Panc1 (cell line): ENCODE measurements around the gene PLA2G2D.

Experiments used
- POLR2AphosphoS5 ChIP-seq: IDR thresholded peaks from 2 replicates; pipeline ENCODE4 v1.6.1; 2012; ENCODE audit warnings: mild to moderate bottlenecking, low read depth, low read length, moderate library complexity
- TF ChIP-seq, protein P1 (sequence below): fragments of 450-650 bp; IDR thresholded peaks from 2 replicates; pipeline ENCODE4 v1.5.1; 2017; ENCODE audit warnings: mild to moderate bottlenecking

DNA sequence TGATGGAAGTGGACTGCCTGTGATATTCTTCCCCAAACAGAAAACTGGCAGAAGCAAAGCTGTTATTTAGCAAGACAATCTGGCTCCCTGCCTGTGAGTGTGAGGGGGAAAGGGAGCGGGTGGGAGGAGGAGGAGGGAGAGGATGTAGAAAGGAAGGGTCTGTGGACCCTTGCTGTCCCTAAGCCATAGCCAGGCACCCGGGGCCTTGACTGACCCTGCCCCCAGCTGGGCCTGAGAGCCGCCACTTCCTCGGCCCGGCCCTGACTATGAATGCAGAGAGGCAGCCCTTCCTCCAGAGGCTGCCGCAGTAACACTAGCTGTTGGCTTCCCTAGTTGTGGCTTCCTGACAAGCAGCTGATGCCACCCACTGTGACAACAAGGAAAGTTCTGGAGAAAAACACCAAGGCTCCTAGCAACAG, 33.7 kb upstream of the PLA2G2D start:
- TF ChIP-seq, protein P1, sequence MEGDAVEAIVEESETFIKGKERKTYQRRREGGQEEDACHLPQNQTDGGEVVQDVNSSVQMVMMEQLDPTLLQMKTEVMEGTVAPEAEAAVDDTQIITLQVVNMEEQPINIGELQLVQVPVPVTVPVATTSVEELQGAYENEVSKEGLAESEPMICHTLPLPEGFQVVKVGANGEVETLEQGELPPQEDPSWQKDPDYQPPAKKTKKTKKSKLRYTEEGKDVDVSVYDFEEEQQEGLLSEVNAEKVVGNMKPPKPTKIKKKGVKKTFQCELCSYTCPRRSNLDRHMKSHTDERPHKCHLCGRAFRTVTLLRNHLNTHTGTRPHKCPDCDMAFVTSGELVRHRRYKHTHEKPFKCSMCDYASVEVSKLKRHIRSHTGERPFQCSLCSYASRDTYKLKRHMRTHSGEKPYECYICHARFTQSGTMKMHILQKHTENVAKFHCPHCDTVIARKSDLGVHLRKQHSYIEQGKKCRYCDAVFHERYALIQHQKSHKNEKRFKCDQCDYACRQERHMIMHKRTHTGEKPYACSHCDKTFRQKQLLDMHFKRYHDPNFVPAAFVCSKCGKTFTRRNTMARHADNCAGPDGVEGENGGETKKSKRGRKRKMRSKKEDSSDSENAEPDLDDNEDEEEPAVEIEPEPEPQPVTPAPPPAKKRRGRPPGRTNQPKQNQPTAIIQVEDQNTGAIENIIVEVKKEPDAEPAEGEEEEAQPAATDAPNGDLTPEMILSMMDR: no peak
- no peak for TF ChIP-seq POLR2AphosphoS5
